Astrocyte (in vitro differentiated cells and primary cell): ENCODE data around the gene NRAP.

Experiments used
- CTCF ChIP-seq: IDR thresholded peaks from 2 replicates; pipeline ENCODE4 v1.5.1; 2011; ENCODE audit warnings: low read depth, mild to moderate bottlenecking, inconsistent platforms, low read length, moderate library complexity; ENCODE audit not compliant: insufficient read depth
- EZH2 ChIP-seq: IDR thresholded peaks from 2 replicates; pipeline ENCODE4 v1.6.1; 2012; ENCODE audit warnings: mild to moderate bottlenecking, low read length, inconsistent platforms; ENCODE audit not compliant: insufficient read depth

DNA sequence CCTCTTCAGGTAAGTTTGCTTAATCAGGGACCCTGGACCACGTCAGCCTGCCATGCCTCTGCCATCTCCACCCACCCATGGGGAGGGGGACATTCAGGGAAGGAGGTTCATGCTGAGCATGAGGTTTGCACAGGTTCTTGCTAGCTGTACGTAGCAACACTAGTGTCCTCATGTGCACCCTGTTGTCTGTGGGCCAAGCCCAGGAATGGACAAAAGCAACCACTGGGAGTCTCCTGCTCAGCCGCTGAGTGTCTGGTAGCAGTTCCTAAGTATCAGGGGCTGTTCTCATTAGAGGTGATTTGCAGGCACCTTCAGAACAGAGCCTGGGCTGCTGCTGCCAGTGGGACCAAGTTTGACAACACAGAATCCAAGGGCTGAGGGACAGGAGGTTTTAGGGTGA lies 33.8 kb upstream of the NRAP start:
- no peak for TF ChIP-seq CTCF
- no peak for TF ChIP-seq EZH2
